ENCODE data around the gene SERGEF.

- TF ChIP-seq CTCF (IDR thresholded peaks at IDR 0.05) (no peak), POLR2A (IDR thresholded peaks at IDR 0.05) (no peak)
Observed at GRCh38 chr11:17983569-17983968, 29.3 kb downstream of the SERGEF start.
